ENCODE measurements around the gene BGN. TPM values are rescaled to one million over a fixed set of nuclear protein-coding genes. Genes with fewer than 3 reads are reported as not detected.

The BGN gene
- polyA plus RNA-seq, 4 donors = 3.1 to 23.2 (median 12.6) TPM

DNA sequence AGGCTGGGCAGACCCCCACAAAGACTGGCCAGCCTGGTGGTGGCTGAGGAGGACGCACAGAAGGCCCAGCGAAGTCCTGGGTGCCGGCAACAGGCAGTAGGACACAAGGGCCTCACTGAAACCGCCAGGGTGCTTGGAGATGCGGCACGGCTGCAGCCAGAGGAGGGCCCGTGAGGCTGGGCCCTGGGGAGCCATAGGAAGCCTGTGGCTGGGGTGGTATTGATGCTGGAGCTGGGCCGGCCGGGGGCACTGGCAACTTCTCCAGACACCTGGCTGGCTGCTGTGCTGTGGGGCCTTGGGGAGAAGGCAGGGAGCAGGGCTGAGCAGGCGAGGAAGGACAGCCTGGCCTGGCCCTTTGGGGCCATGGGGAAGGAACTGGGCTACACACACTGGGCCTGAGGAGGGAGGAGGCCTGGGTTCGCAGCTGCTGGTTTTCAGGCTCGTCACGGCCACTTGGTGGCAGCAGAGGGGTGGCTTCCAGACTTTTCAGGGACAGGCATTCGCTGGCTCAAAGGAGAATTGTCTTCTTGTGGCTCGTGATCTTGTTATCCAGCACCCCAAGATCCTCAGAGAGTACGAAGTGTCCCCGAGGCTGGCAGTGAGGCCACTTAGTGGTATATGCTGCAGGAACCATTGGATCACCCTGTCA lies 59.9 kb downstream of the BGN start:
- Histone ChIP-seq H3K9me3 (ENCODE audit: control insufficient read depth in 2 of 2, insufficient read depth in 1 of 2, low read depth in 1 of 2, low read length in 1 of 2) (no peaks in the 10 kb centered on the region), H3K4me1 (ENCODE audit: control insufficient read depth in 3 of 3, insufficient read depth in 2 of 3, low read depth in 1 of 3, low read length in 2 of 3) (peaks cover 0 to 3% (median 0%) of the 10 kb centered on the region in 3 donors), H3K4me3 (ENCODE audit: low read depth in 1 of 3, low read length in 3 of 3) (no peak overlapping the region), H3K27me3 (ENCODE audit: control insufficient read depth in 3 of 3, insufficient read depth in 3 of 3, low read length in 3 of 3) (no peaks in the 10 kb centered on the region), H3K36me3 (ENCODE audit: control insufficient read depth in 3 of 3, insufficient read depth in 2 of 3, low read depth in 1 of 3, low read length in 3 of 3) (no peaks in the 10 kb centered on the region), H3K27ac (ENCODE audit: low read depth in 1 of 3, low read length in 2 of 3) (no peak overlapping the region)
- FAIRE-seq (no peak), DNase-seq (peak; percentile 54 to 70)
- WGBS, 3 donors = 37 to 41% (median 41%) methylated on average over 13 to 17 of the region's 17 CpGs

DNA sequence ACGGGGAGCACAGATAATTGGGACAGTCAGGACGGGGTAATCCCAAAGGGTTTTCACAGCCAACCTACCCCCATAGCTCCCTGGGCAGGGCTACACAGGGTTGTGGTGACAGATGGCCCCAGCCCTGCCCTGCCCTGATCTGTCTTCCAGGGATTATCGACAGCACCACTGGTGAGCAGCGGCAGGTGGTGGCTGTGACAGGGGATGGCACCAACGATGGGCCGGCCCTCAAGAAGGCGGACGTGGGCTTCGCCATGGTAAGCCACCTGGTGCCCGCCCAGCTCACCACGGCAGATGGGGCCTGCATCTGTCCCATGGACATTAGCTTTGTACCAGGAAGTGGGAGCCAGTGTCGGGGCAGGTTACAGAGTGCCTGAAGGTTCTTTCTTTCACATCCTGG lies 62.0 kb downstream of the BGN start:
- no peak overlapping the region for H3K27ac ChIP-seq (ENCODE audit: low read depth in 1 of 3, low read length in 2 of 3)
- FAIRE-seq (no peak), DNase-seq (no peak)
- no peak overlapping the region for H3K4me3 ChIP-seq (ENCODE audit: low read depth in 1 of 3, low read length in 3 of 3)
- no peaks in the 10 kb centered on the region for H3K36me3 ChIP-seq (ENCODE audit: control insufficient read depth in 3 of 3, insufficient read depth in 2 of 3, low read depth in 1 of 3, low read length in 3 of 3)
- no peaks in the 10 kb centered on the region for H3K9me3 ChIP-seq (ENCODE audit: control insufficient read depth in 2 of 2, insufficient read depth in 1 of 2, low read depth in 1 of 2, low read length in 1 of 2)
- no peaks in the 10 kb centered on the region for H3K27me3 ChIP-seq (ENCODE audit: control insufficient read depth in 3 of 3, insufficient read depth in 3 of 3, low read length in 3 of 3)
- 81 to 88% (median 85%) methylated on average over 12 of the region's 12 CpGs for WGBS, 3 donors
- peaks cover 0 to 3% (median 0%) of the 10 kb centered on the region in 3 donors for H3K4me1 ChIP-seq (ENCODE audit: control insufficient read depth in 3 of 3, insufficient read depth in 2 of 3, low read depth in 1 of 3, low read length in 2 of 3)

DNA sequence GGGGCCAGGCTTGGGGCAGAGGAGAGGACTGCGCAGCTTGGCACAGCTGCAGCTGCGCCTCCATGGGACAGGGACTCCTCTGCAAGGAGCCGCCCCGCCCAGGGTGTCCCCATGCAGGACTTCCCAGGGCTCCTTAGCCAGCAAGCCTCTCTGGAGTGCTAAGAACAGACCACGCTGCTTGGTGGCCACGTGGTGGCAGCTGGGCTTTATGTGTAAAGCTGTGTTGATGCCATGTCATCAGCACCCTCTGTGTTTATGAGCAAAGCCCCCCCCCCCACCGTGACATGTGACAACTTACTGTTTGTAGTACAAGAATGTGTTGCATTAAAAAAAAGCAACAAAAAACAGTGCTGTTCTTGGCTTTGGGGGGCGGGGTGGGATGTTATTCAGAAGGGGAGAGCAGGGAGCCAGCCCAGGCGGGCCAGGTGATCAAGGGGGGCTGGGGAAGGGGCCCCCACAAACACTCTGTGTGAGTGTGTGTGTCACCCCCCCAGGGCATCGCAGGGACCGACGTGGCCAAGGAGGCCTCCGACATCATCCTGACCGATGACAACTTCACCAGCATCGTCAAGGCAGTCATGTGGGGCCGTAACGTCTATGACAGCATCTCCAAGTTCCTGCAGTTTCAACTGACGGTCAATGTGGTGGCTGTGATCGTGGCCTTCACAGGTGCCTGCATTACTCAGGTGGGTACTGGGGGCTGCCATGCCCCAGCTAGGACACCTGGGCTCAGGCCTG lies 63.0 kb downstream of the BGN start:
- peaks cover 0 to 3% (median 0%) of the 10 kb centered on the region in 3 donors for H3K4me1 ChIP-seq (ENCODE audit: control insufficient read depth in 3 of 3, insufficient read depth in 2 of 3, low read depth in 1 of 3, low read length in 2 of 3)
- H3K36me3 ChIP-seq (ENCODE audit: control insufficient read depth in 3 of 3, insufficient read depth in 2 of 3, low read depth in 1 of 3, low read length in 3 of 3) = no peaks in the 10 kb centered on the region
- no peaks in the 10 kb centered on the region for H3K27me3 ChIP-seq (ENCODE audit: control insufficient read depth in 3 of 3, insufficient read depth in 3 of 3, low read length in 3 of 3)
- H3K4me3 ChIP-seq (ENCODE audit: low read depth in 1 of 3, low read length in 3 of 3) = no peak overlapping the region
- DNase-seq (no peak), FAIRE-seq (no peak)
- 69 to 81% (median 72%) methylated on average over 19 of the region's 19 CpGs for WGBS, 3 donors
- H3K9me3 ChIP-seq (ENCODE audit: control insufficient read depth in 2 of 2, insufficient read depth in 1 of 2, low read depth in 1 of 2, low read length in 1 of 2) = no peaks in the 10 kb centered on the region
- no peak overlapping the region for H3K27ac ChIP-seq (ENCODE audit: low read depth in 1 of 3, low read length in 2 of 3)

Other genes with a start within 250 kb of the BGN start
- gene PNMA6F, start 173.2 kb upstream of the BGN start, polyA plus RNA-seq = under 1 TPM in 1 of 4 donors, not detected in 3; 0.01 TPM
- gene ZNF275, start 160.8 kb upstream of the BGN start, polyA plus RNA-seq = 1 to 10 TPM; 1.1 to 9.0 (median 2.3) TPM
- not detected for gene PNMA6E, start 93.6 kb upstream of the BGN start, polyA plus RNA-seq
- gene ZFP92, start 83.5 kb upstream of the BGN start, polyA plus RNA-seq = 1 to 10 TPM in 1 of 4 donors, under 1 TPM in 2, not detected in 1; 0.27 to 3.8 (median 0.42) TPM
- under 1 TPM in 3 of 4 donors, not detected in 1; 0.45 to 0.81 (median 0.47) TPM for gene TREX2, start 48.9 kb upstream of the BGN start, polyA plus RNA-seq
- 10 to 100 TPM; 20.8 to 30.8 (median 24.2) TPM for gene HAUS7, start 24.4 kb upstream of the BGN start, polyA plus RNA-seq
- gene ATP2B3, start 22.7 kb downstream of the BGN start, polyA plus RNA-seq = under 1 TPM in 2 of 4 donors, not detected in 2; 0.30 to 0.36 TPM
- gene CCNQ, start 104.2 kb downstream of the BGN start, polyA plus RNA-seq = 10 to 100 TPM; 14.9 to 41.9 (median 34.4) TPM
- gene DUSP9, start 152.2 kb downstream of the BGN start, polyA plus RNA-seq = 1 to 10 TPM in 1 of 4 donors, under 1 TPM in 1, not detected in 2; 0.06 to 5.5 TPM
- 10 to 100 TPM in 1 of 4 donors, 1 to 10 TPM in 2, not detected in 1; 1.1 to 54.5 (median 1.4) TPM for gene PNCK, start 178.8 kb downstream of the BGN start, polyA plus RNA-seq
- 100 to 1,000 TPM in 1 of 4 donors, 10 to 100 TPM in 3; 34.0 to 140 (median 59.2) TPM for gene SLC6A8, start 192.9 kb downstream of the BGN start, polyA plus RNA-seq
- 100 to 1,000 TPM in 2 of 4 donors, 10 to 100 TPM in 2; 68.4 to 243 (median 152) TPM for gene BCAP31, start 229.4 kb downstream of the BGN start, polyA plus RNA-seq
- 10 to 100 TPM; 10.1 to 37.3 (median 20.4) TPM for gene ABCD1, start 229.9 kb downstream of the BGN start, polyA plus RNA-seq

Data from small intestine (tissue), 7 donors.